HepG2 (cell line): ENCODE measurements around the gene SFRP4. TPM values are rescaled to one million over a fixed set of nuclear protein-coding genes. Genes with fewer than 3 reads are reported as not detected.

Source experiments
- CBX2 ChIP-seq, 2 experiments: fragments of 200-600 bp in 1 of 2; sonication (generic); formaldehyde crosslinking in 1 of 2; IDR thresholded peaks; 2 replicates each; pipeline versions ENCODE4 v1.7.0 to v1.8.1; 2018 to 2022; ENCODE audit warnings: low read depth in 2 of 2, low read length in 1 of 2, mild to moderate bottlenecking in 1 of 2, missing genetic modification reagents in 1 of 2
- FOXA1 ChIP-seq, 2 experiments: fragments of 450-650 bp in 1 of 2; sonication (generic) in 1 of 2; formaldehyde crosslinking in 1 of 2; IDR thresholded peaks; 2 replicates each; pipeline versions ENCODE4 v1.4.0 to v1.6.1; 2016 to 2020; ENCODE audit warnings: missing genetic modification reagents in 1 of 2
- TOE1 ChIP-seq: sonication (generic); formaldehyde crosslinking; IDR thresholded peaks from 2 replicates; pipeline ENCODE4 v1.4.0; 2020; ENCODE audit warnings: mild to moderate bottlenecking, missing genetic modification reagents
- ZNF143 ChIP-seq: sonication (generic); formaldehyde crosslinking; IDR thresholded peaks from 2 replicates; pipeline ENCODE4 v1.4.0; 2020; ENCODE audit warnings: missing genetic modification reagents
- ZNF414 ChIP-seq: sonication (generic); formaldehyde crosslinking; IDR thresholded peaks from 2 replicates; pipeline ENCODE4 v1.5.0; 2020; ENCODE audit warnings: missing genetic modification reagents
- ZSCAN12 ChIP-seq: sonication (generic); formaldehyde crosslinking; IDR thresholded peaks from 2 replicates; pipeline ENCODE4 v1.9.0; 2021; ENCODE audit warnings: mild to moderate bottlenecking, missing genetic modification reagents
- polyA plus RNA-seq, 8 experiments: library from polyadenylated mRNA; depleted of rRNA in 3 of 8; stranded (reverse) in 7 of 8; unstranded in 1 of 8; fragments of >200 nt; fragmentation: Illumina TruSeq in 4 of 8; extraction: Trizol in 4 of 8; gene quantifications; 2 replicates each; pipeline versions ENCODE4 v1.2.1 to v1.2.3, GENCODE V29; 2011 to 2016; ENCODE audit warnings: low read depth in 4 of 8, missing spikeins in 1 of 8, mixed read lengths in 1 of 8; ENCODE audit not compliant: insufficient read depth in 1 of 8
- total RNA-seq, 5 experiments: library from RNA; depleted of rRNA; stranded (reverse); fragments of >200 nt; fragmentation: Illumina TruSeq; extraction: Trizol; gene quantifications; 2 replicates each; pipeline ENCODE4 v1.2.3, GENCODE V29; 2016; ENCODE audit warnings: low read depth in 1 of 5
- TF ChIP-seq, protein P1 (sequence below): sonication (generic); formaldehyde crosslinking; IDR thresholded peaks from one replicate; pipeline ENCODE4 v1.5.1; 2020; ENCODE audit warnings: mild to moderate bottlenecking, missing genetic modification reagents; ENCODE audit errors: not compliant biosample characterization
- TF ChIP-seq, protein P2 (sequence below): IDR thresholded peaks from 2 replicates; pipeline ENCODE4 v1.4.0; 2020; ENCODE audit warnings: mild to moderate bottlenecking, missing genetic modification reagents

Gene SFRP4
- total and polyA plus RNA-seq, 2 of the 13 experiments (the other 11 are each of a cell fraction or from before 2014, with no cell fraction given) = 0.96 to 1.8 TPM

GRCh38 chr7:37920849-37921805 is 4.5 kb upstream of the SFRP4 start (continued):
- TF ChIP-seq, protein P1, sequence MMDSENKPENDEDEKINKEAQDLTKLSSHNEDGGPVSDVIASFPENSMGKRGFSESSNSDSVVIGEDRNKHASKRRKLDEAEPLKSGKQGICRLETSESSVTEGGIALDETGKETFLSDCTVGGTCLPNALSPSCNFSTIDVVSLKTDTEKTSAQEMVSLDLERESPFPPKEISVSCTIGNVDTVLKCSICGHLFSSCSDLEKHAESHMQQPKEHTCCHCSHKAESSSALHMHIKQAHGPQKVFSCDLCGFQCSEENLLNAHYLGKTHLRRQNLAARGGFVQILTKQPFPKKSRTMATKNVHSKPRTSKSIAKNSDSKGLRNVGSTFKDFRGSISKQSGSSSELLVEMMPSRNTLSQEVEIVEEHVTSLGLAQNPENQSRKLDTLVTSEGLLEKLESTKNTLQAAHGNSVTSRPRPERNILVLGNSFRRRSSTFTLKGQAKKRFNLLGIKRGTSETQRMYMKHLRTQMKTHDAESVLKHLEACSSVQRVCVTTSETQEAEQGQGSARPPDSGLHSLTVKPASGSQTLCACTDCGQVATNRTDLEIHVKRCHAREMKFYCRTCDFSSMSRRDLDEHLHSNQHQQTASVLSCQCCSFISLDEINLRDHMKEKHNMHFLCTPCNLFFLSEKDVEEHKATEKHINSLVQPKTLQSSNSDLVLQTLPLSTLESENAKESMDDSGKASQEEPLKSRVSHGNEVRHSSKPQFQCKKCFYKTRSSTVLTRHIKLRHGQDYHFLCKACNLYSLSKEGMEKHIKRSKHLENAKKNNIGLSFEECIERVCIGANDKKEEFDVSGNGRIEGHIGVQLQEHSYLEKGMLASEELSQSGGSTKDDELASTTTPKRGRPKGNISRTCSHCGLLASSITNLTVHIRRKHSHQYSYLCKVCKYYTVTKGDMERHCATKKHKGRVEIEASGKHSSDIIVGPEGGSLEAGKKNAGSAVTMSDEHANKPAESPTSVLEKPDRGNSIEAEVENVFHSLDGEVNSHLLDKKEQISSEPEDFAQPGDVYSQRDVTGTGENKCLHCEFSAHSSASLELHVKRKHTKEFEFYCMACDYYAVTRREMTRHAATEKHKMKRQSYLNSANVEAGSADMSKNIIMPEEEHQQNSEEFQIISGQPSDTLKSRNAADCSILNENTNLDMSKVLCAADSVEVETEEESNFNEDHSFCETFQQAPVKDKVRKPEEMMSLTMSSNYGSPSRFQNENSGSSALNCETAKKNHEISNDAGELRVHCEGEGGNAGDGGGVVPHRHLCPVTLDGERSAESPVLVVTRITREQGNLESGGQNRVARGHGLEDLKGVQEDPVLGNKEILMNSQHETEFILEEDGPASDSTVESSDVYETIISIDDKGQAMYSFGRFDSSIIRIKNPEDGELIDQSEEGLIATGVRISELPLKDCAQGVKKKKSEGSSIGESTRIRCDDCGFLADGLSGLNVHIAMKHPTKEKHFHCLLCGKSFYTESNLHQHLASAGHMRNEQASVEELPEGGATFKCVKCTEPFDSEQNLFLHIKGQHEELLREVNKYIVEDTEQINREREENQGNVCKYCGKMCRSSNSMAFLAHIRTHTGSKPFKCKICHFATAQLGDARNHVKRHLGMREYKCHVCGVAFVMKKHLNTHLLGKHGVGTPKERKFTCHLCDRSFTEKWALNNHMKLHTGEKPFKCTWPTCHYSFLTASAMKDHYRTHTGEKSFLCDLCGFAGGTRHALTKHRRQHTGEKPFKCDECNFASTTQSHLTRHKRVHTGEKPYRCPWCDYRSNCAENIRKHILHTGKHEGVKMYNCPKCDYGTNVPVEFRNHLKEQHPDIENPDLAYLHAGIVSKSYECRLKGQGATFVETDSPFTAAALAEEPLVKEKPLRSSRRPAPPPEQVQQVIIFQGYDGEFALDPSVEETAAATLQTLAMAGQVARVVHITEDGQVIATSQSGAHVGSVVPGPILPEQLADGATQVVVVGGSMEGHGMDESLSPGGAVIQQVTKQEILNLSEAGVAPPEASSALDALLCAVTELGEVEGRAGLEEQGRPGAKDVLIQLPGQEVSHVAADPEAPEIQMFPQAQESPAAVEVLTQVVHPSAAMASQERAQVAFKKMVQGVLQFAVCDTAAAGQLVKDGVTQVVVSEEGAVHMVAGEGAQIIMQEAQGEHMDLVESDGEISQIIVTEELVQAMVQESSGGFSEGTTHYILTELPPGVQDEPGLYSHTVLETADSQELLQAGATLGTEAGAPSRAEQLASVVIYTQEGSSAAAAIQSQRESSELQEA (CRISPR knock-in tag) = peak; percentile 96
- TF ChIP-seq ZSCAN12 (0 out of 2 replicates have a peak, but pooled peaks have one; percentile 49), ZNF143 (no peak), TOE1 (CRISPR knock-in tag) (no peak), CBX2 (IDR thresholded peaks at IDR 0.05; ENCODE audit: low read depth, low read length) (no peak), CBX2 (CRISPR knock-in tag; IDR thresholded peaks at IDR 0.05; ENCODE audit: low read depth) (no peak), ZNF414 (CRISPR knock-in tag) (peak; percentile 74; the same call in 1 of the 2 replicates), FOXA1 (IDR thresholded peaks at IDR 0.05) (no peak), FOXA1 (CRISPR knock-in tag; IDR thresholded peaks at IDR 0.05) (no peak)
- TF ChIP-seq, protein P2, sequence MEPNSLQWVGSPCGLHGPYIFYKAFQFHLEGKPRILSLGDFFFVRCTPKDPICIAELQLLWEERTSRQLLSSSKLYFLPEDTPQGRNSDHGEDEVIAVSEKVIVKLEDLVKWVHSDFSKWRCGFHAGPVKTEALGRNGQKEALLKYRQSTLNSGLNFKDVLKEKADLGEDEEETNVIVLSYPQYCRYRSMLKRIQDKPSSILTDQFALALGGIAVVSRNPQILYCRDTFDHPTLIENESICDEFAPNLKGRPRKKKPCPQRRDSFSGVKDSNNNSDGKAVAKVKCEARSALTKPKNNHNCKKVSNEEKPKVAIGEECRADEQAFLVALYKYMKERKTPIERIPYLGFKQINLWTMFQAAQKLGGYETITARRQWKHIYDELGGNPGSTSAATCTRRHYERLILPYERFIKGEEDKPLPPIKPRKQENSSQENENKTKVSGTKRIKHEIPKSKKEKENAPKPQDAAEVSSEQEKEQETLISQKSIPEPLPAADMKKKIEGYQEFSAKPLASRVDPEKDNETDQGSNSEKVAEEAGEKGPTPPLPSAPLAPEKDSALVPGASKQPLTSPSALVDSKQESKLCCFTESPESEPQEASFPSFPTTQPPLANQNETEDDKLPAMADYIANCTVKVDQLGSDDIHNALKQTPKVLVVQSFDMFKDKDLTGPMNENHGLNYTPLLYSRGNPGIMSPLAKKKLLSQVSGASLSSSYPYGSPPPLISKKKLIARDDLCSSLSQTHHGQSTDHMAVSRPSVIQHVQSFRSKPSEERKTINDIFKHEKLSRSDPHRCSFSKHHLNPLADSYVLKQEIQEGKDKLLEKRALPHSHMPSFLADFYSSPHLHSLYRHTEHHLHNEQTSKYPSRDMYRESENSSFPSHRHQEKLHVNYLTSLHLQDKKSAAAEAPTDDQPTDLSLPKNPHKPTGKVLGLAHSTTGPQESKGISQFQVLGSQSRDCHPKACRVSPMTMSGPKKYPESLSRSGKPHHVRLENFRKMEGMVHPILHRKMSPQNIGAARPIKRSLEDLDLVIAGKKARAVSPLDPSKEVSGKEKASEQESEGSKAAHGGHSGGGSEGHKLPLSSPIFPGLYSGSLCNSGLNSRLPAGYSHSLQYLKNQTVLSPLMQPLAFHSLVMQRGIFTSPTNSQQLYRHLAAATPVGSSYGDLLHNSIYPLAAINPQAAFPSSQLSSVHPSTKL = no peak
- TF ChIP-seq, all 625 proteins: peak for 222
